IMR-90 (cell line): ENCODE data around the gene STK31.

Experiments
- CTCF ChIP-seq: conservative IDR thresholded peaks from 2 replicates; pipeline ENCODE4 v1.5.1; 2012; ENCODE audit warnings: mild to moderate bottlenecking, low read depth, low read length, improper control_type of control experiment
- MAFK ChIP-seq: IDR thresholded peaks from 2 replicates; pipeline ENCODE4 v1.6.1; 2012; ENCODE audit warnings: low read depth, low read length, improper control_type of control experiment
- MAZ ChIP-seq: IDR thresholded peaks from 2 replicates; pipeline ENCODE4 v1.6.1; 2012; ENCODE audit warnings: low read depth, mild to moderate bottlenecking, low read length, improper control_type of control experiment, moderate library complexity, borderline replicate concordance
- MXI1 ChIP-seq: IDR thresholded peaks from 2 replicates; pipeline ENCODE4 v1.6.1; 2012; ENCODE audit warnings: low read depth, mild to moderate bottlenecking, low read length, moderate library complexity, borderline replicate concordance
- NFE2L2 ChIP-seq: fragments of 150-350 bp; IDR thresholded peaks from 2 replicates; pipeline ENCODE4 v1.6.1; 2016; ENCODE audit warnings: low read depth, mild to moderate bottlenecking, low read length
- POLR2A ChIP-seq: IDR thresholded peaks from 2 replicates; pipeline ENCODE4 v1.6.1; 2012; ENCODE audit warnings: mild to moderate bottlenecking, low read depth, low read length
- RAD21 ChIP-seq: IDR thresholded peaks from 2 replicates; pipeline ENCODE4 v1.6.1; 2012; ENCODE audit warnings: low read length, improper control_type of control experiment
- RCOR1 ChIP-seq: IDR thresholded peaks from 2 replicates; pipeline ENCODE4 v1.6.1; 2012; ENCODE audit warnings: mild to moderate bottlenecking, low read length, improper control_type of control experiment; ENCODE audit not compliant: insufficient replicate concordance
- RFX5 ChIP-seq: IDR thresholded peaks from 2 replicates; pipeline ENCODE4 v1.8.0; 2012; ENCODE audit warnings: low read depth, mild to moderate bottlenecking, low read length, moderate library complexity

- no peak for TF ChIP-seq CTCF
- no peak for TF ChIP-seq MAZ
- no peak for TF ChIP-seq RFX5
- no peak for TF ChIP-seq MXI1
- TF ChIP-seq POLR2A: no peak
- TF ChIP-seq RCOR1: no peak
- no peak for TF ChIP-seq MAFK
- no peak for TF ChIP-seq RAD21
- no peak for TF ChIP-seq NFE2L2
These were observed 100.1 kb downstream of the STK31 start for GRCh38 chr7:23810099-23810498.
